Measurements from ENCODE around the gene HOTAIR. TPM values are rescaled to one million over a fixed set of nuclear protein-coding genes. Genes with fewer than 3 reads are reported as not detected.

The HOTAIR gene
- total and polyA plus RNA-seq, 4 donors = not detected

- Histone ChIP-seq H3K4me1 (ENCODE audit: control insufficient read depth in 4 of 4, insufficient read depth in 4 of 4, low read length in 3 of 4) (peaks cover 0 to 11% (median 6%) of the 10 kb centered on the region in 4 donors), H3K27ac (ENCODE audit: low read depth in 1 of 2, low read length in 2 of 2) (no peak overlapping the region), H3K9me3 (ENCODE audit: control insufficient read depth in 4 of 4, low read length in 3 of 4) (no peaks in the 10 kb centered on the region), H3K27me3 (ENCODE audit: control insufficient read depth in 4 of 4, insufficient read depth in 4 of 4, low read length in 3 of 4) (peaks cover 3 to 55% (median 37%) of the 10 kb centered on the region in 4 donors), H3K4me3 (ENCODE audit: low read depth in 1 of 3, low read length in 3 of 3) (no peak overlapping the region), H3K36me3 (ENCODE audit: control insufficient read depth in 4 of 4, insufficient read depth in 3 of 4, low read depth in 1 of 4, low read length in 3 of 4) (no peaks in the 10 kb centered on the region), H3K9ac (ENCODE audit: low read depth in 1 of 2, low read length in 2 of 2) (no peak overlapping the region)
- WGBS = 14% methylated on average over 4 of the region's 4 CpGs
- TF ChIP-seq, protein P1, sequence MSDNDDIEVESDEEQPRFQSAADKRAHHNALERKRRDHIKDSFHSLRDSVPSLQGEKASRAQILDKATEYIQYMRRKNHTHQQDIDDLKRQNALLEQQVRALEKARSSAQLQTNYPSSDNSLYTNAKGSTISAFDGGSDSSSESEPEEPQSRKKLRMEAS (IDR thresholded peaks at IDR 0.05) = no peak
- no peak for DNase-seq (ENCODE audit: low spot score)
These were observed 4.3 kb downstream of the HOTAIR start for GRCh38 chr12:53970451-53970850.

DNA sequence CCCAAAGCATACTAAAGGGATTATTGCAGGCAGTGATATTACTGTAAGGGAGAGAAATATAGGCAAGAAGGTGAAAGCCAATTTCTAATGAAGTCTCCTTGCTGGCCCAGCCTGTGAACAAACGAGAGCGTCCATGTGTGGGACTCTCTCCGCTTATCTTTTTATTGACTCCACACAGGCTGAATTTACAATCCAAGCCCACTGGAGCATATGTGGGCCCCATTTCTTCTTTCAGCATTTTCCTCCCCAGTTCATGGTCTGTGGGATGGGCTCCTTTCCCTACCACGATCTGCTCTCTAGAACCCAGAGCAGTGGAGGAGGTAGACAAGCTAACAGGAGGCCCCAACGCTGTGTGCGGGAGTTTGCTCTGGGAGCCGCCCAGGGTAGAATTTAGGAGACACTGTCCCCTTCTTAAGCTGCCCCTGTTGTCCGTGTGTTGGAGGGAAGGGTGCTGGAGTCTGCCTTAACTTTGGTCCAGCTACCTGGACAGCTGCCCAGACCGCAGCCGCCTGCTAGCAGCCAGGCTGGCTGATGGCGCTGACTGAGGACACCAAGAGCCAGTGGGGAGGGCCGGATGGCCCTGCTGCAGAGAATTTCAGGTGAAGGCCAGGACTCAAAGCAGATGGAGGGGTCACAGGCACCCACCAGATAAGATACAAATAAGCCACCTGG is 5.0 kb downstream of the HOTAIR start:
- Histone ChIP-seq H3K9me3 (ENCODE audit: control insufficient read depth in 4 of 4, low read length in 3 of 4) (no peaks in the 10 kb centered on the region), H3K27ac (ENCODE audit: low read depth in 1 of 2, low read length in 2 of 2) (no peak overlapping the region), H3K36me3 (ENCODE audit: control insufficient read depth in 4 of 4, insufficient read depth in 3 of 4, low read depth in 1 of 4, low read length in 3 of 4) (no peaks in the 10 kb centered on the region), H3K4me1 (ENCODE audit: control insufficient read depth in 4 of 4, insufficient read depth in 4 of 4, low read length in 3 of 4) (peaks cover 0 to 11% (median 4%) of the 10 kb centered on the region in 4 donors), H3K27me3 (ENCODE audit: control insufficient read depth in 4 of 4, insufficient read depth in 4 of 4, low read length in 3 of 4) (peaks cover 3 to 57% (median 41%) of the 10 kb centered on the region in 4 donors), H3K9ac (ENCODE audit: low read depth in 1 of 2, low read length in 2 of 2) (no peak overlapping the region), H3K4me3 (ENCODE audit: low read depth in 1 of 3, low read length in 3 of 3) (no peak overlapping the region)
- 16% methylated on average over 12 of the region's 12 CpGs for WGBS
- DNase-seq (ENCODE audit: low spot score) = no peak
- TF ChIP-seq, protein P2, sequence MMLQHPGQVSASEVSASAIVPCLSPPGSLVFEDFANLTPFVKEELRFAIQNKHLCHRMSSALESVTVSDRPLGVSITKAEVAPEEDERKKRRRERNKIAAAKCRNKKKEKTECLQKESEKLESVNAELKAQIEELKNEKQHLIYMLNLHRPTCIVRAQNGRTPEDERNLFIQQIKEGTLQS (IDR thresholded peaks at IDR 0.05) = no peak
- no peak for TF ChIP-seq TAF1 (conservative IDR thresholded peaks at IDR 0.05)
- no peak for TF ChIP-seq NR2F2 (IDR thresholded peaks at IDR 0.05)
- no peak for TF ChIP-seq RAD21 (IDR thresholded peaks at IDR 0.05)
- TF ChIP-seq GABPA (IDR thresholded peaks at IDR 0.05 in 1 of 2, conservative IDR thresholded peaks at IDR 0.05 in 1 of 2) = no peak
- TF ChIP-seq, protein P1 (IDR thresholded peaks at IDR 0.05) = no peak
- no peak for TF ChIP-seq HNF4G (IDR thresholded peaks at IDR 0.05)
- no peak for TF ChIP-seq YY1 (IDR thresholded peaks at IDR 0.05)
- no peak for TF ChIP-seq RXRA (IDR thresholded peaks at IDR 0.05)

- peaks cover 0 to 7% (median 4%) of the 10 kb centered on the region in 4 donors for H3K4me1 ChIP-seq (ENCODE audit: control insufficient read depth in 4 of 4, insufficient read depth in 4 of 4, low read length in 3 of 4)
- H3K36me3 ChIP-seq (ENCODE audit: control insufficient read depth in 4 of 4, insufficient read depth in 3 of 4, low read depth in 1 of 4, low read length in 3 of 4) = no peaks in the 10 kb centered on the region
- H3K9ac ChIP-seq (ENCODE audit: low read depth in 1 of 2, low read length in 2 of 2) = no peak overlapping the region
- 15% methylated on average over 24 of the region's 24 CpGs for WGBS
- H3K4me3 ChIP-seq (ENCODE audit: low read depth in 1 of 3, low read length in 3 of 3) = no peak overlapping the region
- H3K9me3 ChIP-seq (ENCODE audit: control insufficient read depth in 4 of 4, low read length in 3 of 4) = no peaks in the 10 kb centered on the region
- no peak overlapping the region for H3K27ac ChIP-seq (ENCODE audit: low read depth in 1 of 2, low read length in 2 of 2)
- DNase-seq (ENCODE audit: low spot score) = no peak
- peaks cover under 1 to 58% (median 45%) of the 10 kb centered on the region in 4 donors for H3K27me3 ChIP-seq (ENCODE audit: control insufficient read depth in 4 of 4, insufficient read depth in 4 of 4, low read length in 3 of 4)
- TF ChIP-seq, protein P3, sequence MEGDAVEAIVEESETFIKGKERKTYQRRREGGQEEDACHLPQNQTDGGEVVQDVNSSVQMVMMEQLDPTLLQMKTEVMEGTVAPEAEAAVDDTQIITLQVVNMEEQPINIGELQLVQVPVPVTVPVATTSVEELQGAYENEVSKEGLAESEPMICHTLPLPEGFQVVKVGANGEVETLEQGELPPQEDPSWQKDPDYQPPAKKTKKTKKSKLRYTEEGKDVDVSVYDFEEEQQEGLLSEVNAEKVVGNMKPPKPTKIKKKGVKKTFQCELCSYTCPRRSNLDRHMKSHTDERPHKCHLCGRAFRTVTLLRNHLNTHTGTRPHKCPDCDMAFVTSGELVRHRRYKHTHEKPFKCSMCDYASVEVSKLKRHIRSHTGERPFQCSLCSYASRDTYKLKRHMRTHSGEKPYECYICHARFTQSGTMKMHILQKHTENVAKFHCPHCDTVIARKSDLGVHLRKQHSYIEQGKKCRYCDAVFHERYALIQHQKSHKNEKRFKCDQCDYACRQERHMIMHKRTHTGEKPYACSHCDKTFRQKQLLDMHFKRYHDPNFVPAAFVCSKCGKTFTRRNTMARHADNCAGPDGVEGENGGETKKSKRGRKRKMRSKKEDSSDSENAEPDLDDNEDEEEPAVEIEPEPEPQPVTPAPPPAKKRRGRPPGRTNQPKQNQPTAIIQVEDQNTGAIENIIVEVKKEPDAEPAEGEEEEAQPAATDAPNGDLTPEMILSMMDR (IDR thresholded peaks at IDR 0.05; ENCODE audit: low read depth, low read length, missing input control) = no peak
- TF ChIP-seq, protein P1 (IDR thresholded peaks at IDR 0.05) = no peak
- TF ChIP-seq RXRA (IDR thresholded peaks at IDR 0.05) = no peak
- no peak for TF ChIP-seq NR2F2 (IDR thresholded peaks at IDR 0.05)
- no peak for TF ChIP-seq HNF4G (IDR thresholded peaks at IDR 0.05)
- TF ChIP-seq YY1 (IDR thresholded peaks at IDR 0.05) = no peak
- TF ChIP-seq FOXA2 (IDR thresholded peaks at IDR 0.05) = no peak
- no peak for TF ChIP-seq TAF1 (conservative IDR thresholded peaks at IDR 0.05)
- no peak for TF ChIP-seq REST (IDR thresholded peaks at IDR 0.05)
- no peak for TF ChIP-seq JUND (IDR thresholded peaks at IDR 0.05)
- no peak for TF ChIP-seq SP1 (IDR thresholded peaks at IDR 0.05)
- TF ChIP-seq ZBTB33 (IDR thresholded peaks at IDR 0.05) = no peak
- TF ChIP-seq EGR1 (IDR thresholded peaks at IDR 0.05; ENCODE audit: low read depth in 2 of 2) = no peak
These were observed 6.3 kb downstream of the HOTAIR start for GRCh38 chr12:53968214-53969127.
